Melanocyte of skin (primary cell): ENCODE data around the gene LGALS14. TPM values are rescaled to one million over a fixed set of nuclear protein-coding genes. Genes with fewer than 3 reads are reported as not detected.

Experiments used
- small RNA-seq, 2 donors: library from RNA; depleted of rRNA; stranded (forward); fragments of <200 nt; gene quantifications; one replicate each; pipeline ENCODE3, GENCODE V24; 2012
- total RNA-seq, 2 donors: library from RNA; depleted of rRNA; stranded (reverse); fragments of >200 nt; gene quantifications; 2 replicates each; pipeline ENCODE4 v1.2.3, GENCODE V29; 2012

LGALS14 gene
- total RNA-seq: not detected

DNA sequence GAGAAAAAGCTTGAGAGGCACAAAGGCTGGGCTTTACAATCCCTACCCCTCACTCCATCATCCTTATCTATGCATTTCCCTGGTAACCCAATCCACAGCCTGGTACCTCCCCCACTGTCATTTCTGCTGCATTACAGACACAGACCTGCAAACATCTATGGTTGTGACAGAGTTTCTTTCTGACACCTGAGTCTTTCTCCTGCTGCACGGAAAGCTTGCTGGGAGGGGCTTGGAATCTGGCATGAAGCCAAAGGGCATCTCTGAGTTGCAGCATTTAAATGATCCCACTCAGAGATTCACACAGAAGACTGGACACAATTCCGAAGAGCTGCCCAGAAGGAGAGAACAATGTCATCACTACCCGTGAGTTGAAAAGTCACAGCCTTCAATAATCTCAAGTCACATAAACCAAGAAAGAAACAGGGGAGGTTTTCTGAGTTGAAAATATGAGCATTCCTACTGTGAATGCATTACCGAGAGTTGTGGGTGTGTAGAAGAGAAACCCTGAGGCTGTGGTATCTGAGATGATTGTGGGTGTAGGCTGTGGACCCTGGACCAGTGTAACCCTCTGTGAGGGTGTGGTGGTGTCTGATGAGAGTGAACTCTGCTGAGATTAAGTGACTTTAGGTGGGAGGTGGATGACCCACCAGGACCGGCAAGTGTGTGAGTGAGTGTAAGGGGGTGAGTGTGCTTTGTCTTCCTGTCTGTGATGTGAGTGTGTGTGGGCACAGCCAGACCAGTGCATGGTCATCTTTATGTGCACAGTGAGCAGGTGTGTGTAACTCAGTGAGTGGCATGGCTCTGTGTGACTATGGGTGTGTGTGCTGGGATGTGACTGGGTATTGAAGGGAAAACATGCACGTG is at the start of gene LGALS14:
TSS of gene LGALS14 (plus strand) at position 301 of the 864 bp plus-strand sequence. CDS start at position 349, 48 bp downstream.

DNA sequence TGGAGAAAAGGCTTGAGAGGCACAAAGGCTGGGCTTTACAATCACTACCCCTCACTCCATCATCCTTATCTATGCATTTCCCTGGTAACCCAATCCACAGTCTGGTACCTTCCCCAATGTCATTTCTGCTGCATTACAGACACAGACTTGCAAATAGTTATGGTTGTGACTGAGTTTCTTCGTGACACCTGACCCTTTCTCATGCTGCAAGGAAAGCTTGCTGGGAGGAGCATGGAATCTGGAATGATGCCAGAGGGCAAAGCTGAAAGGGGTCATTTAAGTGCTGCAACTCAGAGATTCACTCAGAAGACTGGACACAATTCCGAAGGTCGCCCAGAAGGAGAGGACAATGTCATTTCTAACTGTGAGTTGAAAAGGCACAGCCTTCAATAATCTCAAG is 48.7 kb upstream of the LGALS14 start, which contains the start of gene LGALS16:
TSS of gene LGALS16 (plus strand) at position 301 of the 400 bp plus-strand sequence. CDS start at position 350, 49 bp downstream.

DNA sequence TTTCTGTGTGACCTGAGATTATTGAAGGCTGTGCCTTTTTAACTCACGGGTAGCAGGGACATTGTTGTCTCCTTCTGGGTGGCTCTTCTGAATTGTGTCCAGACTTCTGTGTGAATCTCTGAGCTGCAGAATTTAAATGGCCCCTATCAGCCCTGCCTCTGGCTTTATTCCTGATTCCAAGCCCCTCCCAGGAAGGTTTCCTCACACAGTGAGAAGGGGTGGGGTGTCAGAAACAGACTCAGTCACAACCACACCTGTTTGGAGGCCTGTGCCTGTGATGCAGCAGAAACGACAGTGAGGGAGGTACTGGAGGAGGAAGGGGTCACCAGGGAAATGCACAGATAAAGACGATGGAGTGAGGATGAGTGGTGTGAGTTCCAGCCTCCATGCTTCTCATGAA is 33.6 kb downstream of the LGALS14 start, which contains the start of gene CLC:
TSS of gene CLC (minus strand) at position 139 of the 400 bp plus-strand sequence. CDS start at position 62, 77 bp downstream.

Small RNAs within 50 kb of the gene (small RNA-seq; reads per million reads assigned to genes)
- gene RPS29P27: 0 reads per million in 2 donors

Other genes starting within 250 kb of the LGALS14 start
- 100 to 1,000 TPM in 1 of 2 donors, 10 to 100 TPM in 1; 66.4 to 115 TPM for gene TIMM50, start 223.6 kb upstream of the LGALS14 start, total RNA-seq
- gene DLL3, start 205.5 kb upstream of the LGALS14 start, total RNA-seq: 1 to 10 TPM in 1 of 2 donors, under 1 TPM in 1; under 0.01 to 4.3 TPM
- not detected for gene SELENOV, start 189.3 kb upstream of the LGALS14 start, total RNA-seq
- gene EID2B, start 171.6 kb upstream of the LGALS14 start, total RNA-seq: 10 to 100 TPM in 1 of 2 donors, 1 to 10 TPM in 1; 5.2 to 10.7 TPM
- gene EID2, start 164.3 kb upstream of the LGALS14 start, total RNA-seq: 1 to 10 TPM; 5.5 to 9.7 TPM
- gene LGALS13, start 102.0 kb upstream of the LGALS14 start, total RNA-seq: not detected
- gene LGALS16, start 48.6 kb upstream of the LGALS14 start, total RNA-seq: not detected
- gene CLC, start 33.5 kb downstream of the LGALS14 start, total RNA-seq: not detected
- gene LEUTX, start 74.4 kb downstream of the LGALS14 start, total RNA-seq: not detected
- gene DYRK1B, start 129.7 kb downstream of the LGALS14 start, total RNA-seq: 10 to 100 TPM in 1 of 2 donors, 1 to 10 TPM in 1; 10.0 to 21.0 TPM
- 100 to 1,000 TPM in 1 of 2 donors, 10 to 100 TPM in 1; 59.2 to 166 TPM for gene FBL, start 141.9 kb downstream of the LGALS14 start, total RNA-seq
- under 1 TPM; under 0.01 to 0.33 TPM for gene FCGBP, start 230.2 kb downstream of the LGALS14 start, total RNA-seq